22Rv1 (cell line): ENCODE measurements around the gene WIPF2.
"Not testable (repeated sequence)": the region's sequence is repeated elsewhere in the genome, so short reads cannot be mapped to it uniquely, and the experiment has no call there.

Source experiments
- H3K27ac ChIP-seq: fragments of 450-650 bp; 2 replicates; pipeline ENCODE4 v1.5.1; 2017
- CTCF ChIP-seq: fragments of 450-650 bp; IDR thresholded peaks from 2 replicates; pipeline ENCODE4 v1.5.1; 2017; ENCODE audit warnings: mild to moderate bottlenecking
- ZFX ChIP-seq: fragments of 450-650 bp; IDR thresholded peaks from 2 replicates; pipeline ENCODE4 v1.6.1; 2017; ENCODE audit warnings: antibody characterized with exemption, borderline replicate concordance

The WIPF2 gene

GRCh38 chr17:40298726-40299125 lies 79.6 kb downstream of the WIPF2 start:
- no peak overlapping the region for H3K27ac ChIP-seq
- TF ChIP-seq ZFX (no peak), CTCF (no peak)

GRCh38 chr17:40299159-40299757 lies 80.2 kb downstream of the WIPF2 start:
- not testable (repeated sequence) for H3K27ac ChIP-seq

GRCh38 chr17:40301315-40301714 lies 82.2 kb downstream of the WIPF2 start:
- no peak overlapping the region for H3K27ac ChIP-seq
- TF ChIP-seq ZFX (no peak), CTCF (peak; percentile 26; the same call in 1 of the 2 replicates)

DNA sequence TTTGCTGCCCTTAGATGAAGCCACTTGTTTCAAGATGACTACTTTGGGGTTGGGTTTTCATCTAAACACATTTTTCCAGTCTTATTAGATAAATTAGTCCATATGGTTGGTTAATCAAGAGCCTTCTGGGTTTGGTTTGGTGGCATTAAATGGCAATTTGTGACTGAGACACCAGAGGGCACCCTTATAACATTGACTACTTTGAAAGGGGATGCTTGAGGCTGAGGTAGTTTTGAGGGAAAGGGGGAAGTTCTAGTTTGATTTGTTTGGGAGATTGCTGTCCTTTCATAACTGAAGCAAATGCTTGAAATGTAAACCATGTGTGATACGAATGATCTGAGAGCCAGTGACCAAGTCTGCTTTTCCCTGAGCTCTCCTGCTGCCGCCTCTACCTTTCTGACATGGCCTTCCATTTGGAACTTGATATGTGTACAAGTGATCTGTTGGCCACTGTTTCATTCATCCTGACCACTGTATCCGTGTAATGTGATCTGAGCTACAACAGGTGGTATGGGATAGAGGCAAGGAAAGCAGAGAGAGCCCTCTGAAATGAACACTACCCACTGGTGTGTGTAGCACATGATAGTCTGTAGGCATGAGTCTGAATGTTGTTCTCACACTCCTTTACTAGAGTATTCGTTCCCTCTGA lies 84.0 kb downstream of the WIPF2 start:
- no peak overlapping the region for H3K27ac ChIP-seq
- TF ChIP-seq ZFX = no peak
- peak; percentile 70 for TF ChIP-seq CTCF

DNA sequence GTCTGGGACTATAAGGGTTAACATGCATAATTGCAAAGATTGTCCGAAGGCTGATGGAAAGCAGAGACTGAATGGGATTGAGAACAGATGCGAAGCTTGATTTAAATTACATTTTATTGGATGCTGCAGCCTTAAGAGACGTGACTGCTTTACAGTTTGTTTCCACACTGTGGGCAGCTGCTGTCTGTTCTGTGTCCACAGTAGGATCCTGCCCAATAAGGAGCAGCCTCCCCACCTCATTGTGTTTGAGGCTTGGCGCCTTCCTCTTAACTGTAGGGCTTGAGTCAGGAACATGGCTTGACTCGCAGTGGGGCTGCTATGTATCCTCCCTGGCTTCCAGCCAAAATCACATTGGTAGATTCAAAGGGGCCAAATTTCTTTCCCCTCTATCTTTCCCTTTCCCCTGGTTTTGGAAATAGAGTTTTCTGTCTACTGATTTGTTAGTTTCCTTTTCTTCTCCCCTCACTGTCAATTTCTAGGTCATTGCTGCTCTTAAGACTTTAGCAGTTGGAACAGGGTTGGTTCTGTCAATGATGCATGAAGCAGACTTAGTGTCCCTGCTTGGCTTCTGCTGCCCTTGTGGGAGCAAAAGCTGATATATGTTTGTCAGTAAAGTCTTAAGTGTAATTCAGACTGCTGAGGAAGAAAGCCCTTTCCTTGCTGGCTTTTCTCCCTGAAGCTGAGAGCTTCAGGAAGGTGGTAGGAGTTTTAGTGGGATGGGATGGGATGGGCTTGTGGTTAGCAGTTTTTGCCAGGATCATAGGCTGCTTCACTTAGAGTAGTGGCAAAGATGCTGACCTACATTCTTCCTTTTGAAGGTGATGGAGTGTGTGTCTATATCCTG lies 84.8 kb downstream of the WIPF2 start:
- H3K27ac ChIP-seq = no peak overlapping the region
- TF ChIP-seq CTCF (no peak), ZFX (no peak)

GRCh38 chr17:40304552-40304863 lies 85.4 kb downstream of the WIPF2 start:
- not testable (repeated sequence) for H3K27ac ChIP-seq

GRCh38 chr17:40304866-40305265 lies 85.8 kb downstream of the WIPF2 start:
- not testable (repeated sequence) for H3K27ac ChIP-seq

DNA sequence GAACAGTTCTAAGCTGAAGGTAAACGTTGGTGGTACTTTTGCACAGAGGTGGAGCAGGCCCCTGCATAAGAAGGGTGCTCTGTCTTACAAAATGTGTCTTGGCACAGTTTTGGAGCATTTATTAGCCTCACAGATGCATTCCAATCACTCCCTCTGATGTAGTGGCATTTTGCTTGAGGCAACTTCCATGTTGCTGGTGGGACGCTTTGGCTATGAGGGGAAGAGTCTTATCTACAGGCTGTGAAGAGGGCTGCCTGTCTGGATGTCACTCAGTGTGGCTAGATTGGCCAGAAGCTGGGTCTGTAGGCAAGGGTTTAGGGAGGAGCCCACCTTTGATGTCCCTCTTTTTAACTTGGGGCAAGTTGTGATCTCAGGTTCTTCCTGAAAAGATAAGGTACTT lies 87.3 kb downstream of the WIPF2 start:
- no peak overlapping the region for H3K27ac ChIP-seq
- TF ChIP-seq ZFX = no peak
- TF ChIP-seq CTCF = no peak
